ENCODE measurements around the gene TFCP2L1. TPM values are rescaled to one million over a fixed set of nuclear protein-coding genes. Genes with fewer than 3 reads are reported as not detected.

The TFCP2L1 gene
- total and polyA plus RNA-seq, 10 donors, result 0.15 to 8.9 (median 2.7) TPM

GRCh38 chr2:121218386-121218938 is 66.5 kb downstream of the TFCP2L1 start:
- H3K9me3 ChIP-seq, result no peaks in the 10 kb centered on the region
- TF ChIP-seq CTCF (IDR thresholded peaks at IDR 0.05 in 8 of 11, conservative IDR thresholded peaks at IDR 0.05 in 3 of 11) (no peak), POLR2A (IDR thresholded peaks at IDR 0.05) (no peak), POLR2AphosphoS5 (IDR thresholded peaks at IDR 0.05) (no peak)
- DNase-seq, result no peak
- H3K4me1 ChIP-seq, result no peaks in the 10 kb centered on the region
- H3K27me3 ChIP-seq (replicated peaks in 1 of 7), result peaks cover 0 to 4% (median 0%) of the 10 kb centered on the region in 7 donors
- intact Hi-C loops (cut with DNase I; ENCODE audit: low total_unique reads), result no loop called here
- no peak overlapping the region for H3K4me3 ChIP-seq
- H3K36me3 ChIP-seq, result peaks cover 0 to 2% (median 0%) of the 10 kb centered on the region in 6 donors
- no peak overlapping the region for H3K27ac ChIP-seq
- WGBS, 5 donors, result 83 to 91% (median 91%) methylated on average over 8 of the region's 8 CpGs

GRCh38 chr2:121217627-121218026 is 67.4 kb downstream of the TFCP2L1 start:
- Histone ChIP-seq H3K9me3 (no peaks in the 10 kb centered on the region), H3K36me3 (no peaks in the 10 kb centered on the region), H3K27ac (no peak overlapping the region), H3K4me1 (no peaks in the 10 kb centered on the region), H3K4me3 (no peak overlapping the region), H3K27me3 (replicated peaks in 1 of 7) (peaks cover 0 to 4% (median 0%) of the 10 kb centered on the region in 7 donors)
- DNase-seq, result no peak
- TF ChIP-seq CTCF (IDR thresholded peaks at IDR 0.05 in 8 of 11, conservative IDR thresholded peaks at IDR 0.05 in 3 of 11) (no peak), POLR2AphosphoS5 (IDR thresholded peaks at IDR 0.05) (no peak), POLR2A (IDR thresholded peaks at IDR 0.05) (no peak)
- WGBS, 5 donors, result 74 to 84% (median 83%) methylated on average over 9 to 10 of the region's 10 CpGs
- intact Hi-C loops (cut with DNase I; ENCODE audit: low total_unique reads), result no loop called here

- intact Hi-C loops (cut with DNase I; ENCODE audit: low total_unique reads), result no loop called here
- no peaks in the 10 kb centered on the region for H3K4me1 ChIP-seq
- peak; percentile 47 for DNase-seq
- no peak overlapping the region for H3K27ac ChIP-seq
- peaks cover 0 to 4% (median 0%) of the 10 kb centered on the region in 7 donors for H3K27me3 ChIP-seq (replicated peaks in 1 of 7)
- no peaks in the 10 kb centered on the region for H3K36me3 ChIP-seq
- TF ChIP-seq POLR2AphosphoS5 (IDR thresholded peaks at IDR 0.05) (no peak), CTCF (IDR thresholded peaks at IDR 0.05 in 8 of 11, conservative IDR thresholded peaks at IDR 0.05 in 3 of 11) (no peak), POLR2A (IDR thresholded peaks at IDR 0.05) (no peak)
- H3K4me3 ChIP-seq, result no peak overlapping the region
- no peaks in the 10 kb centered on the region for H3K9me3 ChIP-seq
- WGBS, 5 donors, result 90 to 94% (median 91%) methylated on average over 9 to 10 of the region's 10 CpGs
Measured at GRCh38 chr2:121214296-121214695, 70.7 kb downstream of the TFCP2L1 start.

GRCh38 chr2:121213386-121213785 is 71.6 kb downstream of the TFCP2L1 start:
- H3K4me1 ChIP-seq, result no peaks in the 10 kb centered on the region
- no peak overlapping the region for H3K27ac ChIP-seq
- peak; percentile 17 for DNase-seq
- intact Hi-C loops (cut with DNase I; ENCODE audit: low total_unique reads), result no loop called here
- no peaks in the 10 kb centered on the region for H3K36me3 ChIP-seq
- H3K9me3 ChIP-seq, result no peaks in the 10 kb centered on the region
- peaks cover 0 to 11% (median 0%) of the 10 kb centered on the region in 7 donors for H3K27me3 ChIP-seq (replicated peaks in 1 of 7)
- no peak overlapping the region for H3K4me3 ChIP-seq
- no peak for TF ChIP-seq CTCF (IDR thresholded peaks at IDR 0.05 in 8 of 11, conservative IDR thresholded peaks at IDR 0.05 in 3 of 11)
- no peak for TF ChIP-seq POLR2AphosphoS5 (IDR thresholded peaks at IDR 0.05)
- TF ChIP-seq POLR2A (IDR thresholded peaks at IDR 0.05), result no peak
- WGBS, 5 donors, result 86 to 91% (median 90%) methylated on average over 8 of the region's 8 CpGs

Measured in spleen (tissue), 11 donors.